ENCODE results near the gene TMEM198.
A peak's percentile ranks its signal among the peaks of the same experiment; 100 is the strongest.

Gene TMEM198

GRCh38 chr2:219545943-219546352, 2.1 kb downstream of the TMEM198 start:
- no peak for DNase-seq (ENCODE audit: low read depth)
- H3K4me3 ChIP-seq (ENCODE audit: low read length), result no peak overlapping the region

GRCh38 chr2:219547621-219548020, 3.8 kb downstream of the TMEM198 start:
- H3K4me3 ChIP-seq (ENCODE audit: low read length), result no peak overlapping the region
- no peak for TF ChIP-seq CTCF (IDR thresholded peaks at IDR 0.05; ENCODE audit: insufficient read depth, low read depth, low read length, missing control alignments)
- DNase-seq (ENCODE audit: low read depth), result no peak

More at GRCh38 chr2:219545943-219546352, 2.1 kb downstream of the TMEM198 start:
- no peak for TF ChIP-seq CTCF (IDR thresholded peaks at IDR 0.05; ENCODE audit: insufficient read depth, low read depth, low read length, missing control alignments)

GRCh38 chr2:219548990-219549389, 5.2 kb downstream of the TMEM198 start:
- no peak overlapping the region for H3K4me3 ChIP-seq (ENCODE audit: low read length)
- TF ChIP-seq CTCF (IDR thresholded peaks at IDR 0.05; ENCODE audit: insufficient read depth, low read depth, low read length, missing control alignments), result no peak
- DNase-seq (ENCODE audit: low read depth), result no peak

- no peak for DNase-seq (ENCODE audit: low read depth)
- no peak for TF ChIP-seq CTCF (IDR thresholded peaks at IDR 0.05; ENCODE audit: insufficient read depth, low read depth, low read length, missing control alignments)
- H3K4me3 ChIP-seq (ENCODE audit: low read length), result no peak overlapping the region
Observed at GRCh38 chr2:219549619-219550018, 5.8 kb downstream of the TMEM198 start.

- peak overlapping the region; percentile 55 for H3K4me3 ChIP-seq (ENCODE audit: low read length)
- peak; percentile 29 for DNase-seq (ENCODE audit: low read depth)
- no peak for TF ChIP-seq CTCF (IDR thresholded peaks at IDR 0.05; ENCODE audit: insufficient read depth, low read depth, low read length, missing control alignments)
Observed at GRCh38 chr2:219551441-219552381, 7.9 kb downstream of the TMEM198 start.

GRCh38 chr2:219552382-219553167, 8.7 kb downstream of the TMEM198 start:
- TF ChIP-seq CTCF (IDR thresholded peaks at IDR 0.05; ENCODE audit: insufficient read depth, low read depth, low read length, missing control alignments), result no peak
- peak overlapping the region; percentile 55 for H3K4me3 ChIP-seq (ENCODE audit: low read length)
- peak; percentile 88 for DNase-seq (ENCODE audit: low read depth)

All from epithelial cell of esophagus (primary cell).